HG03139 (cell line): Measurements from ENCODE around the gene VRK1.

Experiments used
- ATAC-seq: cut with Tn5 transposase; IDR thresholded peaks from one replicate; pipeline ENCODE4 v1.9.1; 2021; ENCODE audit not compliant: unreplicated experiment

Gene VRK1

GRCh38 chr14:96790706-96791105 lies 6.5 kb upstream of the VRK1 start:
- ATAC-seq: no peak

GRCh38 chr14:96792003-96792402 lies 5.2 kb upstream of the VRK1 start:
- no peak for ATAC-seq

- no peak for ATAC-seq
Measured at GRCh38 chr14:96792591-96792990, 4.6 kb upstream of the VRK1 start.

- ATAC-seq: no peak
Measured at GRCh38 chr14:96793547-96793946, 3.6 kb upstream of the VRK1 start.

GRCh38 chr14:96795109-96795828 lies 1.9 kb upstream of the VRK1 start:
- ATAC-seq: no peak

GRCh38 chr14:96797582-96798349 lies 584 bp downstream of the VRK1 start:
- ATAC-seq: peak; percentile 28

- no peak for ATAC-seq
Measured at GRCh38 chr14:96798956-96799355, 1.8 kb downstream of the VRK1 start.

- ATAC-seq: no peak
Measured at GRCh38 chr14:96799489-96800054, 2.4 kb downstream of the VRK1 start.

GRCh38 chr14:96801931-96802330 lies 4.7 kb downstream of the VRK1 start:
- no peak for ATAC-seq

GRCh38 chr14:96802963-96803362 lies 5.8 kb downstream of the VRK1 start:
- ATAC-seq: no peak

- ATAC-seq: no peak
Measured at GRCh38 chr14:96803958-96804357, 6.8 kb downstream of the VRK1 start.

GRCh38 chr14:96804895-96805294 lies 7.7 kb downstream of the VRK1 start:
- ATAC-seq: no peak

- no peak for ATAC-seq
Measured at GRCh38 chr14:96805956-96806355, 8.8 kb downstream of the VRK1 start.

GRCh38 chr14:96806836-96807235 lies 9.7 kb downstream of the VRK1 start:
- no peak for ATAC-seq

- ATAC-seq: no peak
Measured at GRCh38 chr14:96808619-96809406, 11.6 kb downstream of the VRK1 start.

- no peak for ATAC-seq
Measured at GRCh38 chr14:96811265-96811664, 14.1 kb downstream of the VRK1 start.

GRCh38 chr14:96811985-96812667 lies 14.9 kb downstream of the VRK1 start:
- no peak for ATAC-seq

GRCh38 chr14:96816281-96816680 lies 19.1 kb downstream of the VRK1 start:
- ATAC-seq: no peak

- ATAC-seq: no peak
Measured at GRCh38 chr14:96817750-96818666, 20.8 kb downstream of the VRK1 start.

GRCh38 chr14:96821501-96821900 lies 24.3 kb downstream of the VRK1 start:
- no peak for ATAC-seq
